Fibroblast of villous mesenchyme (primary cell): Measurements from ENCODE around the gene MAPK7. TPM values are rescaled to one million over a fixed set of nuclear protein-coding genes. Genes with fewer than 3 reads are reported as not detected.

Experiments
- DNase-seq: peaks from one replicate; pipeline ENCODE4 v3.0.0-alpha.2; 2010; ENCODE audit warnings: low read depth
- H3K4me3 ChIP-seq: 2 replicates; pipeline ENCODE4 v1.5.1; 2011; ENCODE audit warnings: low read depth, mild to moderate bottlenecking, low read length
- CTCF ChIP-seq: IDR thresholded peaks from 2 replicates; pipeline ENCODE4 v1.5.1; 2012; ENCODE audit warnings: low read depth, mild to moderate bottlenecking, low read length; ENCODE audit not compliant: insufficient read depth
- small RNA-seq: library from RNA; depleted of rRNA; stranded (forward); fragments of <200 nt; gene quantifications from one replicate; pipeline ENCODE3, GENCODE V24; 2012
- total RNA-seq: library from RNA; depleted of rRNA; stranded (reverse); fragments of >200 nt; gene quantifications from 2 replicates; pipeline ENCODE4 v1.2.3, GENCODE V29; 2012

Gene MAPK7
- total RNA-seq, 1 donor = 14.7 TPM

- no peak for TF ChIP-seq CTCF
- H3K4me3 ChIP-seq = no peak overlapping the region
- no peak for DNase-seq
Measured at GRCh38 chr17:19421926-19422325, 43.6 kb downstream of the MAPK7 start.

- no peak overlapping the region for H3K4me3 ChIP-seq
- peak; percentile 60 for DNase-seq
- no peak for TF ChIP-seq CTCF
Measured at GRCh38 chr17:19424934-19425868, 46.9 kb downstream of the MAPK7 start.

- DNase-seq = no peak
- H3K4me3 ChIP-seq = no peak overlapping the region
- no peak for TF ChIP-seq CTCF
Measured at GRCh38 chr17:19426631-19427030, 48.3 kb downstream of the MAPK7 start.

GRCh38 chr17:19431691-19432090, 53.4 kb downstream of the MAPK7 start:
- H3K4me3 ChIP-seq = no peak overlapping the region
- TF ChIP-seq CTCF = no peak
- no peak for DNase-seq

Small RNA genes within 50 kb of the gene (small RNA-seq; reads per million reads assigned to genes)
- gene MIR1180 (1.3 reads per million, percentile 28 among the genes with 10 or more reads in this experiment), gene RF00537 (not detected)

Other genes with a start within 250 kb of the MAPK7 start
- gene EPN2, start 141.1 kb upstream of the MAPK7 start, total RNA-seq = 25.4 and 30.2 TPM in 2 replicates
- gene B9D1, start 15.8 kb upstream of the MAPK7 start, total RNA-seq = 40.2 and 42.5 TPM in 2 replicates
- 17.7 and 28.7 TPM in 2 replicates for gene MFAP4, start 8.7 kb downstream of the MAPK7 start, total RNA-seq
- 0.64 and 0.86 TPM in 2 replicates for gene RNF112, start 32.7 kb downstream of the MAPK7 start, total RNA-seq
- under 0.01 and 0.86 TPM in 2 replicates for gene SLC47A1, start 155.4 kb downstream of the MAPK7 start, total RNA-seq